Activated CD4-positive, alpha-beta memory T cell treated with anti-CD3 and anti-CD28 coated beads, Interleukin-2, amount 10 ng/mL, durations not matched to agents 7 days and 5 days (primary cell): ENCODE data around the gene ZDHHC5. TPM values are rescaled to one million over a fixed set of nuclear protein-coding genes. Genes with fewer than 3 reads are reported as not detected.

ENCODE experiments used
- CTCF ChIA-PET: fragments of 350-600 bp; sonication (Branson Sonifier 250); formaldehyde crosslinking; loops from one replicate; lab custom pipeline; 2021; ENCODE audit warnings: antibody characterized with exemption, inconsistent platforms; lab: Charles Lee
- POLR2A ChIA-PET: fragments of 350-600 bp; sonication (Branson Sonifier 250); formaldehyde crosslinking; loops from one replicate; lab custom pipeline; 2021; ENCODE audit warnings: antibody characterized with exemption; lab: Charles Lee
- DNase-seq: peaks from one replicate; pipeline ENCODE4 v3.0.0-alpha.2; 2020
- H3K27ac Mint-ChIP-seq: one replicate; pipeline ENCODE4 v1.8.0; 2021; ENCODE audit warnings: mild to moderate bottlenecking, mixed read lengths
- H3K27me3 Mint-ChIP-seq: one replicate; pipeline ENCODE4 v1.8.0; 2021; ENCODE audit warnings: mixed read lengths
- H3K36me3 Mint-ChIP-seq: one replicate; pipeline ENCODE4 v1.8.0; 2021; ENCODE audit warnings: low read depth, mixed read lengths
- H3K4me1 Mint-ChIP-seq: one replicate; pipeline ENCODE4 v1.8.0; 2021; ENCODE audit warnings: mixed read lengths
- H3K4me3 Mint-ChIP-seq: one replicate; pipeline ENCODE4 v1.8.0; 2021; ENCODE audit warnings: mild to moderate bottlenecking, mixed read lengths
- H3K9me3 Mint-ChIP-seq: one replicate; pipeline ENCODE4 v1.8.0; 2021; ENCODE audit warnings: mixed read lengths
- total RNA-seq, 2 experiments: library from RNA; stranded (reverse); gene quantifications; one replicate each; pipeline ENCODE4 v1.2.3, GENCODE V29; 2021

Gene ZDHHC5
- total RNA-seq, 2 experiments from 2014 or later: 77.6 to 86.6 TPM

GRCh38 chr11:57656885-57657193 is 11.1 kb upstream of the ZDHHC5 start:
- POLR2A ChIA-PET: interaction anchor here (1.0 to 1.4 kb wide), 2 partner anchors 9 to 10 kb away, joined by 3 read pairs; no protein-coding TSS in a partner anchor
- CTCF ChIA-PET: interaction anchor here (1.1 to 3.9 kb wide), 3 partner anchors 10 to 199 kb away, joined by 3 to 19 read pairs (median 6); no protein-coding TSS in a partner anchor
- H3K9me3 Mint-ChIP-seq: no peaks in the 10 kb centered on the region
- peaks cover 24% of the 10 kb centered on the region for H3K36me3 Mint-ChIP-seq
- peaks cover 40% of the 10 kb centered on the region for H3K4me1 Mint-ChIP-seq
- H3K27me3 Mint-ChIP-seq: no peaks in the 10 kb centered on the region
- peak overlapping the region; percentile 62 for H3K27ac Mint-ChIP-seq
- DNase-seq: no peak
- peak overlapping the region; percentile 93 for H3K4me3 Mint-ChIP-seq

GRCh38 chr11:57657194-57658022 is 10.5 kb upstream of the ZDHHC5 start, which contains the start of gene CLP1:
TSS of gene CLP1 (plus strand) at chr11:57657762. CDS start at chr11:57659477, 1,715 bp downstream.
- CTCF ChIA-PET: interaction anchor here (0.7 to 3.9 kb wide), 5 partner anchors 10 to 918 kb away, joined by 3 to 19 read pairs (median 4); partner anchors contain the start of gene LPXN
- DNase-seq: peak; percentile 99
- no peaks in the 10 kb centered on the region for H3K27me3 Mint-ChIP-seq
- POLR2A ChIA-PET: interaction anchor here (1.0 to 2.2 kb wide), 6 partner anchors 9 to 90 kb away, joined by 3 to 14 read pairs (median 3); partner anchors contain the start of genes MED19, SELENOH, TMX2 and UBE2L6
- H3K36me3 Mint-ChIP-seq: peaks cover 28% of the 10 kb centered on the region
- H3K9me3 Mint-ChIP-seq: no peaks in the 10 kb centered on the region
- peak within 1 kb of the TSS; percentile 93 for H3K4me3 Mint-ChIP-seq
- peak within 1 kb of the TSS; percentile 91 for H3K27ac Mint-ChIP-seq
- peaks cover 39% of the 10 kb centered on the region for H3K4me1 Mint-ChIP-seq

GRCh38 chr11:57658023-57658361 is 9.9 kb upstream of the ZDHHC5 start:
- no peak for DNase-seq
- ChIA-PET POLR2A (interaction anchor here (1.0 to 2.2 kb wide), 4 partner anchors 9 to 90 kb away, joined by 3 to 14 read pairs (median 5); partner anchors contain the start of genes MED19, SELENOH, TMX2 and UBE2L6), CTCF (interaction anchor here (0.7 to 3.9 kb wide), 3 partner anchors 14 to 918 kb away, joined by 3 to 19 read pairs (median 4); partner anchors contain the start of gene LPXN)
- Mint-ChIP-seq H3K4me1 (peaks cover 38% of the 10 kb centered on the region), H3K27ac (peak overlapping the region; percentile 91), H3K36me3 (peaks cover 33% of the 10 kb centered on the region), H3K9me3 (no peaks in the 10 kb centered on the region), H3K27me3 (no peaks in the 10 kb centered on the region), H3K4me3 (peak overlapping the region; percentile 93)

- ChIA-PET POLR2A (interaction anchor here (2.2 kb wide), 1 partner anchor 7 kb away, joined by 14 read pairs; no protein-coding TSS in a partner anchor), CTCF (interaction anchor here (1.0 to 3.9 kb wide), 2 partner anchors 16 to 143 kb away, joined by 3 to 19 read pairs; no protein-coding TSS in a partner anchor)
- H3K27ac Mint-ChIP-seq: no peak overlapping the region
- H3K36me3 Mint-ChIP-seq: peaks cover 33% of the 10 kb centered on the region
- DNase-seq: no peak
- no peak overlapping the region for H3K4me3 Mint-ChIP-seq
- H3K4me1 Mint-ChIP-seq: peaks cover 33% of the 10 kb centered on the region
- no peaks in the 10 kb centered on the region for H3K27me3 Mint-ChIP-seq
- H3K9me3 Mint-ChIP-seq: no peaks in the 10 kb centered on the region
Measured at GRCh38 chr11:57659669-57660068, 8.2 kb upstream of the ZDHHC5 start.

- Mint-ChIP-seq H3K27me3 (no peaks in the 10 kb centered on the region), H3K9me3 (no peaks in the 10 kb centered on the region), H3K36me3 (peaks cover 40% of the 10 kb centered on the region), H3K4me3 (no peak overlapping the region), H3K4me1 (peaks cover 34% of the 10 kb centered on the region), H3K27ac (no peak overlapping the region)
- no peak for DNase-seq
- ChIA-PET CTCF (interaction anchor here (1.1 to 1.4 kb wide), 2 partner anchors 47 to 138 kb away, joined by 4 to 10 read pairs; no protein-coding TSS in a partner anchor), POLR2A (no interaction called here)
Measured at GRCh38 chr11:57662893-57663292, 5.0 kb upstream of the ZDHHC5 start.

- no peak for DNase-seq
- Mint-ChIP-seq H3K9me3 (no peaks in the 10 kb centered on the region), H3K27me3 (no peaks in the 10 kb centered on the region), H3K27ac (no peak overlapping the region), H3K4me1 (peaks cover 31% of the 10 kb centered on the region), H3K36me3 (peaks cover 42% of the 10 kb centered on the region), H3K4me3 (no peak overlapping the region)
- POLR2A ChIA-PET: no interaction called here
- CTCF ChIA-PET: no interaction called here
Measured at GRCh38 chr11:57663975-57664374, 3.9 kb upstream of the ZDHHC5 start.

GRCh38 chr11:57667117-57667735 is 688 bp upstream of the ZDHHC5 start:
- Mint-ChIP-seq H3K27ac (peak overlapping the region; percentile 99), H3K36me3 (peaks cover 38% of the 10 kb centered on the region), H3K4me3 (peak overlapping the region; percentile 99), H3K4me1 (peaks cover 50% of the 10 kb centered on the region), H3K27me3 (no peaks in the 10 kb centered on the region), H3K9me3 (no peaks in the 10 kb centered on the region)
- peak; percentile 94 for DNase-seq
- ChIA-PET POLR2A (interaction anchor here (0.5 to 2.8 kb wide), 14 partner anchors 9 to 910 kb away, joined by 3 to 15 read pairs (median 4); partner anchors contain the start of genes CLP1, MED19, SELENOH and TMX2), CTCF (interaction anchor here (0.7 to 1.7 kb wide), 4 partner anchors 10 to 366 kb away, joined by 3 to 6 read pairs (median 4); partner anchors contain the start of gene BTBD18)

- ChIA-PET CTCF (no interaction called here), POLR2A (interaction anchor here (1.0 to 2.8 kb wide), 6 partner anchors 12 to 909 kb away, joined by 3 to 12 read pairs (median 6); partner anchors contain the start of genes MED19, TMX2 and TNKS1BP1)
- H3K4me1 Mint-ChIP-seq: peaks cover 55% of the 10 kb centered on the region
- peak; percentile 58 for DNase-seq
- peak overlapping the region; percentile 99 for H3K4me3 Mint-ChIP-seq
- H3K27ac Mint-ChIP-seq: peak overlapping the region; percentile 99
- peaks cover 42% of the 10 kb centered on the region for H3K36me3 Mint-ChIP-seq
- no peaks in the 10 kb centered on the region for H3K9me3 Mint-ChIP-seq
- H3K27me3 Mint-ChIP-seq: no peaks in the 10 kb centered on the region
Measured at GRCh38 chr11:57668434-57668782, 494 bp downstream of the ZDHHC5 start.

GRCh38 chr11:57674251-57674650 is 6.3 kb downstream of the ZDHHC5 start:
- H3K27ac Mint-ChIP-seq: no peak overlapping the region
- no peak for DNase-seq
- POLR2A ChIA-PET: no interaction called here
- H3K27me3 Mint-ChIP-seq: no peaks in the 10 kb centered on the region
- CTCF ChIA-PET: interaction anchor here (2.1 kb wide), 1 partner anchor 126 kb away, joined by 13 read pairs; no protein-coding TSS in a partner anchor
- peaks cover 70% of the 10 kb centered on the region for H3K4me1 Mint-ChIP-seq
- H3K4me3 Mint-ChIP-seq: no peak overlapping the region
- H3K9me3 Mint-ChIP-seq: no peaks in the 10 kb centered on the region
- H3K36me3 Mint-ChIP-seq: peaks cover 66% of the 10 kb centered on the region

GRCh38 chr11:57675176-57675941 is 7.4 kb downstream of the ZDHHC5 start:
- Mint-ChIP-seq H3K36me3 (peaks cover 65% of the 10 kb centered on the region), H3K4me1 (peaks cover 70% of the 10 kb centered on the region), H3K4me3 (no peak overlapping the region), H3K9me3 (no peaks in the 10 kb centered on the region), H3K27ac (no peak overlapping the region), H3K27me3 (no peaks in the 10 kb centered on the region)
- ChIA-PET POLR2A (no interaction called here), CTCF (interaction anchor here (2.1 kb wide), 1 partner anchor 125 kb away, joined by 13 read pairs; no protein-coding TSS in a partner anchor)
- DNase-seq: no peak

GRCh38 chr11:57679396-57679795 is 11.5 kb downstream of the ZDHHC5 start:
- ChIA-PET CTCF (interaction anchor here (1.4 kb wide), 1 partner anchor 121 kb away, joined by 5 read pairs; no protein-coding TSS in a partner anchor), POLR2A (interaction anchor here (0.8 to 2.4 kb wide), 2 partner anchors 12 to 121 kb away, joined by 3 to 12 read pairs; partner anchors contain the start of gene ZDHHC5)
- DNase-seq: no peak
- H3K4me1 Mint-ChIP-seq: peaks cover 52% of the 10 kb centered on the region
- H3K9me3 Mint-ChIP-seq: no peaks in the 10 kb centered on the region
- peaks cover 65% of the 10 kb centered on the region for H3K36me3 Mint-ChIP-seq
- no peaks in the 10 kb centered on the region for H3K27me3 Mint-ChIP-seq
- H3K4me3 Mint-ChIP-seq: no peak overlapping the region
- peak overlapping the region; percentile 76 for H3K27ac Mint-ChIP-seq

- ChIA-PET CTCF (interaction anchor here (1.4 kb wide), 1 partner anchor 120 kb away, joined by 5 read pairs; no protein-coding TSS in a partner anchor), POLR2A (interaction anchor here (2.4 kb wide), 1 partner anchor 13 kb away, joined by 12 read pairs; the partner anchor contains the start of gene ZDHHC5)
- Mint-ChIP-seq H3K27ac (peak overlapping the region; percentile 76), H3K36me3 (peaks cover 71% of the 10 kb centered on the region), H3K27me3 (no peaks in the 10 kb centered on the region), H3K9me3 (no peaks in the 10 kb centered on the region), H3K4me1 (peaks cover 46% of the 10 kb centered on the region), H3K4me3 (no peak overlapping the region)
- no peak for DNase-seq
Measured at GRCh38 chr11:57680552-57680874, 12.6 kb downstream of the ZDHHC5 start.
